H1 (cell line): ENCODE results near the gene TFCP2. TPM values are rescaled to one million over a fixed set of nuclear protein-coding genes. Genes with fewer than 3 reads are reported as not detected.

Experiments used
- KDM1A ChIP-seq: fragments of 200-600, 300-600 bp; sonication (generic); IDR thresholded peaks from 2 replicates; pipeline ENCODE4 v1.7.1; 2016; ENCODE audit warnings: mild to moderate bottlenecking, low read length, borderline replicate concordance
- USF2 ChIP-seq: IDR thresholded peaks from 2 replicates; pipeline ENCODE4 v1.6.1; 2011; ENCODE audit warnings: low read length, improper control_type of control experiment
- polyA plus RNA-seq, 7 experiments: library from polyadenylated mRNA; depleted of rRNA in 3 of 7; stranded (reverse) in 5 of 7; unstranded in 2 of 7; fragments of >200 nt in 5 of 7; fragments of 200-250 nt in 2 of 7; gene quantifications; 1 replicate in 5 of 7; 2 replicates in 1 of 7; 4 replicates in 1 of 7; pipeline versions ENCODE4 v1.2.1 to v1.2.3, GENCODE V29; 2011 to 2013; ENCODE audit warnings: missing spikeins in 2 of 7, mixed read lengths in 2 of 7
- total RNA-seq: library from RNA; stranded (reverse); fragmentation: NEBNext Ultra II Directional; extraction: Animal tissue kit (Norgen Biotek cat#: 25700); gene quantifications from 2 replicates; pipeline ENCODE4 v1.2.1, GENCODE V29; 2021

Gene TFCP2
- total and polyA plus RNA-seq, 2 of the 8 experiments (the other 6 are each of a cell fraction or from before 2014, with no cell fraction given), result 19.8 to 49.2 TPM

DNA sequence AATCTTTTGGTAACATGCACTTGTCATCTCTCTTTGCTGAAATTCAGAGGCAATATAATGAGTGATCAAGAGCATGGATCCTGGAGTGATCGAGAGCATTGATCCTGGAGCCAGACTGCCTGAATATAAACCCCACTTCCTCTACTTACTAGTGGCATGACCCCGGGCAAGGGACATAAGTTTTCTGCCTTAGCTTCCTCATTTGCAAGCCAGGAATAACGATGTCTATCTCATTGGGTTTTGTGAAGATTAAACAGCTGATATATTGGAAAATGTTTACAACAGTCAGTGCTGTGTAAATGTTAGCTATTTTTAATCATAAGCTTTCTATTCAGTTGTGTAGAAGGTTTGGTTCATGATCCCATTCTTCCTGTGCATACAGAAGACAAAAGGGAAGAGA, 87.2 kb downstream of the TFCP2 start (continued):
- TF ChIP-seq KDM1A (no peak), USF2 (no peak)
